ENCODE data around the gene OSER1.

- TF ChIP-seq CTCF (optimal IDR thresholded peaks at IDR 0.05 in 1 of 3, IDR thresholded peaks at IDR 0.05 in 1 of 3, conservative IDR thresholded peaks at IDR 0.05 in 1 of 3; ENCODE audit: extremely low read depth in 1 of 3, insufficient read depth in 2 of 3, low read length in 3 of 3) (peak in 1 of 3 experiments; percentile 36), EZH2 (IDR thresholded peaks at IDR 0.05; ENCODE audit: low read length) (peak; percentile 54)
Observed at GRCh38 chr20:44247586-44248409, 37.2 kb upstream of the OSER1 start.
